ENCODE measurements around the gene ADIPOQ. TPM values are rescaled to one million over a fixed set of nuclear protein-coding genes. Genes with fewer than 3 reads are reported as not detected.
"Not testable (repeated sequence)": the region's sequence is repeated elsewhere in the genome, so short reads cannot be mapped to it uniquely, and the experiment has no call there.

Gene ADIPOQ
- total RNA-seq, 1 donor = under 0.01 TPM

DNA sequence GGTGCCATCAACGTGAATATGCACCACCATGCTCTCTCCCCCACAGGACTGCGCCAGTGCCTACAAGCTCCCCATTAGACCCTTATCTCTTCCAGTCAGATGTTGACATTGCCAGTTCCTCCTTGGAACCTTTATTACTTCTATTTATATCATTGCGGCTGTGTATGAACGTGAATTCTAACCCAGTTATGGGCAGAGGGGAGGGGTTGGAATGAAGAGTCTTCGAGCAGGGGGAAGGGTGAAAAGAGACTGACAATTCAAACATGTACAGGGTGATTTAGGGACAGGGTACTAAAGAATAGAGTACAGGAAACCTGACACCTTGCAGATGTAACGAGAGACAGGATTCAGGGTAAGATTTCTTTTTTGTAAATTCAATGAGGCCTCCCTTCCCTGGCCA, 46.1 kb downstream of the ADIPOQ start:
- TF ChIP-seq CTCF (IDR thresholded peaks at IDR 0.05; ENCODE audit: extremely low read depth, low read depth, low read length) = no peak
- no peak for DNase-seq (ENCODE audit: insufficient read length, low spot score, missing footprints)

GRCh38 chr3:186889698-186890097, 47.2 kb downstream of the ADIPOQ start:
- H3K27me3 ChIP-seq (ENCODE audit: insufficient read depth, low read length); DNase-seq (ENCODE audit: insufficient read length, low spot score, missing footprints); H3K36me3 ChIP-seq (ENCODE audit: insufficient read depth, low read length); H4K20me1 ChIP-seq (ENCODE audit: insufficient read depth, low read length); H3K9me3 ChIP-seq (ENCODE audit: low read depth, low read length); H3K79me2 ChIP-seq (ENCODE audit: insufficient read depth, low read length); H3K4me3 ChIP-seq (ENCODE audit: insufficient read depth, low read length); H2AFZ ChIP-seq (ENCODE audit: low read length); H3K4me2 ChIP-seq (ENCODE audit: insufficient read depth, low read length); H3K27ac ChIP-seq (ENCODE audit: low read depth, low read length); H3K4me1 ChIP-seq (ENCODE audit: insufficient read depth, low read length): not testable (repeated sequence)

More for the DNA sequence above, 46.1 kb downstream of the ADIPOQ start:
- H3K4me2 ChIP-seq (ENCODE audit: insufficient read depth, low read length) = no peak overlapping the region
- no peak overlapping the region for H3K4me3 ChIP-seq (ENCODE audit: insufficient read depth, low read length)
- H3K79me2 ChIP-seq (ENCODE audit: insufficient read depth, low read length) = no peaks in the 10 kb centered on the region
- no peaks in the 10 kb centered on the region for H3K9me3 ChIP-seq (ENCODE audit: low read depth, low read length)
- no peak overlapping the region for H2AFZ ChIP-seq (ENCODE audit: low read length)
- no peak overlapping the region for H3K27ac ChIP-seq (ENCODE audit: low read depth, low read length)
- H3K4me1 ChIP-seq (ENCODE audit: insufficient read depth, low read length) = no peaks in the 10 kb centered on the region
- peaks cover 5% of the 10 kb centered on the region for H3K27me3 ChIP-seq (ENCODE audit: insufficient read depth, low read length)
- no peaks in the 10 kb centered on the region for H4K20me1 ChIP-seq (ENCODE audit: insufficient read depth, low read length)
- no peaks in the 10 kb centered on the region for H3K36me3 ChIP-seq (ENCODE audit: insufficient read depth, low read length)

DNA sequence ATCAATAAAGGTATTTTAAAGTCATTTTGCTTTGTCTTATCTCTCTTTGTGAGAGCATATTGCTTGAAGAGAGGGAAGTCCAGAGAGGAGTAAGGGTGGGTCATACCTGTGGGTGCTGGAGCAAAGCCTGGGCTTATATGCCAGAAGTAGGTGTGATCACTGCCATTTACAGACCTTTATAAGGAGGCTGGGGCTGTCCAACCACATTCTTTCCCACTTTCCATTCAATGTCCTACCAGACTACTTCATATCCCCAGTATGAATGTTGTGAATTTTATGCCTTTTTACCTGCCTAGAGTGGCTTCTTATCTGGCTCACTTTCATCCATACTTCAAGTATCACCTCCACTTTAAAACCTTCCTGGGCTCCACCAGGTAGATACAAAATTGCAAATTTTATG, 48.4 kb downstream of the ADIPOQ start:
- H3K79me2 ChIP-seq (ENCODE audit: insufficient read depth, low read length) = no peaks in the 10 kb centered on the region
- no peak overlapping the region for H3K4me3 ChIP-seq (ENCODE audit: insufficient read depth, low read length)
- no peak overlapping the region for H3K4me2 ChIP-seq (ENCODE audit: insufficient read depth, low read length)
- H3K27me3 ChIP-seq (ENCODE audit: insufficient read depth, low read length) = peaks cover 5% of the 10 kb centered on the region
- no peak for DNase-seq (ENCODE audit: insufficient read length, low spot score, missing footprints)
- no peaks in the 10 kb centered on the region for H3K36me3 ChIP-seq (ENCODE audit: insufficient read depth, low read length)
- H3K9me3 ChIP-seq (ENCODE audit: low read depth, low read length) = no peaks in the 10 kb centered on the region
- TF ChIP-seq CTCF (IDR thresholded peaks at IDR 0.05; ENCODE audit: extremely low read depth, low read depth, low read length) = no peak
- H3K4me1 ChIP-seq (ENCODE audit: insufficient read depth, low read length) = no peaks in the 10 kb centered on the region
- no peaks in the 10 kb centered on the region for H4K20me1 ChIP-seq (ENCODE audit: insufficient read depth, low read length)
- H3K27ac ChIP-seq (ENCODE audit: low read depth, low read length) = no peak overlapping the region
- H2AFZ ChIP-seq (ENCODE audit: low read length) = no peak overlapping the region

DNA sequence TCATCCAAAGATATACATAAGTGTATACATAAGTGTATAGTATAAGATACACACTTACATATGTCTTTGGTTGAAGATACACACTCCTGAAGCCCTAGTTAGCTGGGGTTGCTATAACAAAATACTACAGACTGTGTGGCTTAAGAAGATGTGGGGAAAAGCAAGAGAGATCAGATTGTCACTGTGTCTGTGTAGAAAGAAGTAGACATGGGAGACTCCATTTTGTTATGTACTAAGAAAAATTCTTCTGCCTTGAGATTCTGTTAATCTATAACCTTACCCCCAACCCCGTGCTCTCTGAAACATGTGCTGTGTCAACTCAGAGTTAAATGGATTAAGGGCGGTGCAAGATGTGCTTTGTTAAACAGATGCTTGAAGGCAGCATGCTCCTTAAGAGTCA, 50.6 kb downstream of the ADIPOQ start:
- H3K79me2 ChIP-seq (ENCODE audit: insufficient read depth, low read length); DNase-seq (ENCODE audit: insufficient read length, low spot score, missing footprints); H3K36me3 ChIP-seq (ENCODE audit: insufficient read depth, low read length); H4K20me1 ChIP-seq (ENCODE audit: insufficient read depth, low read length); H3K9me3 ChIP-seq (ENCODE audit: low read depth, low read length); H3K4me2 ChIP-seq (ENCODE audit: insufficient read depth, low read length); H3K27me3 ChIP-seq (ENCODE audit: insufficient read depth, low read length); H2AFZ ChIP-seq (ENCODE audit: low read length); H3K27ac ChIP-seq (ENCODE audit: low read depth, low read length); H3K4me3 ChIP-seq (ENCODE audit: insufficient read depth, low read length); H3K4me1 ChIP-seq (ENCODE audit: insufficient read depth, low read length): not testable (repeated sequence)

DNA sequence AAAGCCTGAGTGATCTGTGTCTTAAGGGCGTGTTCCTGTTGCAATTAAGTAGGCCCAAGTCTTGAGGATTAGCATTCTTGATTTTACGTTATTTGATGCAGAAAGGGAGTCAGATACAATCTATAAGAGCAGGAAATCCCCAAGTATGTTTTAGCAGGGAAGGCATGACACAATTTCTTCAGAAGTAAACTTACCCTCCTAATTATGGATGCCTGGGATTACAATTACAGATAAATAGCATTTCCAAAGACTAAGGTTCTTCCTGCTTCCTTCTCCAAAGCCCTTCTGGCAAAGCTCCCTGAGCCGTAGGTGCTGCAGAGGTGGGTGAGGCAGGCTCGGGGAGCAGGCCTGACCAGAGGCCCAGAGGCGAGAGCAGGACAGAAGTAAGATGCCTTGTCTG, 52.9 kb downstream of the ADIPOQ start:
- no peak overlapping the region for H3K27ac ChIP-seq (ENCODE audit: low read depth, low read length)
- H2AFZ ChIP-seq (ENCODE audit: low read length) = no peak overlapping the region
- no peaks in the 10 kb centered on the region for H3K9me3 ChIP-seq (ENCODE audit: low read depth, low read length)
- DNase-seq (ENCODE audit: insufficient read length, low spot score, missing footprints) = no peak
- no peaks in the 10 kb centered on the region for H3K4me1 ChIP-seq (ENCODE audit: insufficient read depth, low read length)
- H3K27me3 ChIP-seq (ENCODE audit: insufficient read depth, low read length) = no peaks in the 10 kb centered on the region
- no peaks in the 10 kb centered on the region for H3K36me3 ChIP-seq (ENCODE audit: insufficient read depth, low read length)
- no peak overlapping the region for H3K4me3 ChIP-seq (ENCODE audit: insufficient read depth, low read length)
- no peaks in the 10 kb centered on the region for H3K79me2 ChIP-seq (ENCODE audit: insufficient read depth, low read length)
- no peaks in the 10 kb centered on the region for H4K20me1 ChIP-seq (ENCODE audit: insufficient read depth, low read length)
- no peak overlapping the region for H3K4me2 ChIP-seq (ENCODE audit: insufficient read depth, low read length)
- TF ChIP-seq CTCF (IDR thresholded peaks at IDR 0.05; ENCODE audit: extremely low read depth, low read depth, low read length) = no peak

Measured in osteoblast (primary cell).